ENCODE results near the gene MSTN.

Gene MSTN

GRCh38 chr2:190062601-190063000, at the start of gene MSTN:
TSS of gene MSTN (minus strand) at chr2:190062729. CDS start at chr2:190062596, 133 bp downstream.
- Histone ChIP-seq H3K79me2 (no peaks in the 10 kb centered on the region), H3K9me3 (ENCODE audit: control insufficient read depth, low read length) (no peaks in the 10 kb centered on the region), H2AFZ (no peak within 1 kb of the TSS), H3K4me1 (no peaks in the 10 kb centered on the region), H3K4me2 (ENCODE audit: low read length) (no peak within 1 kb of the TSS), H3K9ac (no peak within 1 kb of the TSS), H3K27ac (no peak within 1 kb of the TSS), H3K27me3 (ENCODE audit: control insufficient read depth, insufficient read depth, low read length) (no peaks in the 10 kb centered on the region), H3K36me3 (ENCODE audit: control insufficient read depth, insufficient read depth, low read length) (no peaks in the 10 kb centered on the region), H3K4me3 (ENCODE audit: low read depth, low read length) (no peak within 1 kb of the TSS)
- TF ChIP-seq CTCF (IDR thresholded peaks at IDR 0.05) = no peak

- Histone ChIP-seq H2AFZ (peak overlapping the region; percentile 14), H3K4me2 (ENCODE audit: low read length) (no peak overlapping the region), H3K4me1 (peaks cover 4% of the 10 kb centered on the region), H3K27ac (no peak overlapping the region), H3K27me3 (ENCODE audit: control insufficient read depth, insufficient read depth, low read length) (no peaks in the 10 kb centered on the region), H3K36me3 (ENCODE audit: control insufficient read depth, insufficient read depth, low read length) (no peaks in the 10 kb centered on the region), H3K9ac (no peak overlapping the region), H3K79me2 (no peaks in the 10 kb centered on the region), H3K4me3 (ENCODE audit: low read depth, low read length) (no peak overlapping the region), H3K9me3 (ENCODE audit: control insufficient read depth, low read length) (no peaks in the 10 kb centered on the region)
- no peak for TF ChIP-seq CTCF (IDR thresholded peaks at IDR 0.05)
Measured at GRCh38 chr2:190111166-190111565, 48.6 kb upstream of the MSTN start.

GRCh38 chr2:190110699-190111098, 48.2 kb upstream of the MSTN start:
- Histone ChIP-seq H3K27ac (no peak overlapping the region), H3K4me2 (ENCODE audit: low read length) (no peak overlapping the region), H3K9ac (no peak overlapping the region), H3K79me2 (no peaks in the 10 kb centered on the region), H2AFZ (no peak overlapping the region), H3K27me3 (ENCODE audit: control insufficient read depth, insufficient read depth, low read length) (no peaks in the 10 kb centered on the region), H3K36me3 (ENCODE audit: control insufficient read depth, insufficient read depth, low read length) (no peaks in the 10 kb centered on the region), H3K9me3 (ENCODE audit: control insufficient read depth, low read length) (no peaks in the 10 kb centered on the region), H3K4me3 (ENCODE audit: low read depth, low read length) (no peak overlapping the region), H3K4me1 (peaks cover 4% of the 10 kb centered on the region)
- no peak for TF ChIP-seq CTCF (IDR thresholded peaks at IDR 0.05)

GRCh38 chr2:190110131-190110530, 47.6 kb upstream of the MSTN start:
- no peak overlapping the region for H3K9ac ChIP-seq
- H2AFZ ChIP-seq = no peak overlapping the region
- no peak overlapping the region for H3K27ac ChIP-seq
- no peaks in the 10 kb centered on the region for H3K9me3 ChIP-seq (ENCODE audit: control insufficient read depth, low read length)
- no peak overlapping the region for H3K4me2 ChIP-seq (ENCODE audit: low read length)
- TF ChIP-seq CTCF (IDR thresholded peaks at IDR 0.05) = no peak
- H3K4me3 ChIP-seq (ENCODE audit: low read depth, low read length) = no peak overlapping the region
- peaks cover 4% of the 10 kb centered on the region for H3K4me1 ChIP-seq
- H3K27me3 ChIP-seq (ENCODE audit: control insufficient read depth, insufficient read depth, low read length) = no peaks in the 10 kb centered on the region
- no peaks in the 10 kb centered on the region for H3K79me2 ChIP-seq
- H3K36me3 ChIP-seq (ENCODE audit: control insufficient read depth, insufficient read depth, low read length) = no peaks in the 10 kb centered on the region

GRCh38 chr2:190107409-190107808, 44.9 kb upstream of the MSTN start:
- Histone ChIP-seq H3K9me3 (ENCODE audit: control insufficient read depth, low read length) (no peaks in the 10 kb centered on the region), H3K79me2 (no peaks in the 10 kb centered on the region), H3K4me3 (ENCODE audit: low read depth, low read length) (no peak overlapping the region)

More at GRCh38 chr2:190107409-190107808, 44.9 kb upstream of the MSTN start:
- no peak overlapping the region for H2AFZ ChIP-seq
- no peaks in the 10 kb centered on the region for H3K36me3 ChIP-seq (ENCODE audit: control insufficient read depth, insufficient read depth, low read length)
- no peak overlapping the region for H3K27ac ChIP-seq
- no peak overlapping the region for H3K4me2 ChIP-seq (ENCODE audit: low read length)
- peaks cover 4% of the 10 kb centered on the region for H3K4me1 ChIP-seq
- TF ChIP-seq CTCF (IDR thresholded peaks at IDR 0.05) = no peak
- no peak overlapping the region for H3K9ac ChIP-seq
- H3K27me3 ChIP-seq (ENCODE audit: control insufficient read depth, insufficient read depth, low read length) = no peaks in the 10 kb centered on the region

Data from parathyroid adenoma (tissue), 2 donors.